LNCaP clone FGC (cell line): ENCODE data around the gene ANKRD35.

Source experiments
- DNase-seq: peaks from one replicate; pipeline ENCODE4 v3.0.0-alpha.2; 2011; ENCODE audit warnings: low read depth
- H3K4me3 ChIP-seq: 2 replicates; pipeline ENCODE4 v1.5.1; 2011; ENCODE audit warnings: mild to moderate bottlenecking, low read depth, low read length, control low read depth
- CTCF ChIP-seq: IDR thresholded peaks from 2 replicates; pipeline ENCODE4 v1.5.1; 2012; ENCODE audit warnings: mild to moderate bottlenecking; ENCODE audit not compliant: control insufficient read depth, insufficient read depth; ENCODE audit errors: extremely low read depth

The ANKRD35 gene

GRCh38 chr1:145918992-145919939 is 33.6 kb upstream of the ANKRD35 start:
- peak; percentile 31 for DNase-seq
- peak overlapping the region; percentile 87 for H3K4me3 ChIP-seq
- no peak for TF ChIP-seq CTCF

GRCh38 chr1:145918144-145918991 is 32.7 kb upstream of the ANKRD35 start, which contains the start of gene PEX11B:
Gene PEX11B, minus strand, starts transcription at chr1:145918717. Its CDS starts 29 bp downstream, at chr1:145918688.
- no peak for TF ChIP-seq CTCF
- DNase-seq: peak; percentile 71

GRCh38 chr1:145917595-145917994 is 31.9 kb upstream of the ANKRD35 start:
- no peak for TF ChIP-seq CTCF
- H3K4me3 ChIP-seq: peak overlapping the region; percentile 87
- DNase-seq: no peak

More at GRCh38 chr1:145918144-145918991, 32.7 kb upstream of the ANKRD35 start, which contains the start of gene PEX11B:
- peak within 1 kb of the TSS; percentile 87 for H3K4me3 ChIP-seq

GRCh38 chr1:145916745-145917144 is 31.1 kb upstream of the ANKRD35 start:
- DNase-seq: no peak
- no peak for TF ChIP-seq CTCF
- H3K4me3 ChIP-seq: no peak overlapping the region

- no peak for TF ChIP-seq CTCF
- DNase-seq: no peak
- H3K4me3 ChIP-seq: no peak overlapping the region
Measured at GRCh38 chr1:145912128-145912641, 26.5 kb upstream of the ANKRD35 start.

- no peak for DNase-seq
- no peak overlapping the region for H3K4me3 ChIP-seq
- TF ChIP-seq CTCF: no peak
Measured at GRCh38 chr1:145908653-145909052, 23.0 kb upstream of the ANKRD35 start.
